SK-N-SH (cell line): ENCODE results near the gene MYH11. TPM values are rescaled to one million over a fixed set of nuclear protein-coding genes. Genes with fewer than 3 reads are reported as not detected.

Source experiments
- polyA plus RNA-seq, 3 experiments: library from polyadenylated mRNA; depleted of rRNA; stranded (reverse); fragments of >200 nt; gene quantifications; 2 replicates each; pipeline ENCODE4 v1.2.3, GENCODE V29; 2012
- small RNA-seq, 7 experiments: library from RNA; depleted of rRNA; stranded (forward); fragments of <200 nt; gene quantifications; one replicate each; pipeline ENCODE3, GENCODE V24; 2012

MYH11 gene
- polyA plus RNA-seq, 1 of the 3 experiments (the other 2 are of a cell fraction) = 0.02 TPM

Small RNA genes lying within 50 kb of the gene (small RNA-seq; reads per million reads assigned to genes)
- gene RNU6-213P = 0 reads per million in 7 experiments

Other genes starting within 250 kb of the MYH11 start
- 10.3 TPM in 2 replicates for gene MARF1, start 213.9 kb downstream of the MYH11 start, polyA plus RNA-seq (2012; rRNA removed)
- gene NDE1, start 206.8 kb downstream of the MYH11 start, polyA plus RNA-seq (2012; rRNA removed) = 18.8 and 27.9 TPM in 2 replicates
- 14.8 and 19.5 TPM in 2 replicates for gene CEP20, start 31.6 kb upstream of the MYH11 start, polyA plus RNA-seq (2012; rRNA removed)
- gene ABCC1, start 92.6 kb upstream of the MYH11 start, polyA plus RNA-seq (2012; rRNA removed) = 17.7 and 23.7 TPM in 2 replicates